ENCODE results near the gene KIF7.

Gene KIF7

GRCh38 chr15:89654301-89654761 is 936 bp downstream of the KIF7 start:
- TF ChIP-seq, protein P1, sequence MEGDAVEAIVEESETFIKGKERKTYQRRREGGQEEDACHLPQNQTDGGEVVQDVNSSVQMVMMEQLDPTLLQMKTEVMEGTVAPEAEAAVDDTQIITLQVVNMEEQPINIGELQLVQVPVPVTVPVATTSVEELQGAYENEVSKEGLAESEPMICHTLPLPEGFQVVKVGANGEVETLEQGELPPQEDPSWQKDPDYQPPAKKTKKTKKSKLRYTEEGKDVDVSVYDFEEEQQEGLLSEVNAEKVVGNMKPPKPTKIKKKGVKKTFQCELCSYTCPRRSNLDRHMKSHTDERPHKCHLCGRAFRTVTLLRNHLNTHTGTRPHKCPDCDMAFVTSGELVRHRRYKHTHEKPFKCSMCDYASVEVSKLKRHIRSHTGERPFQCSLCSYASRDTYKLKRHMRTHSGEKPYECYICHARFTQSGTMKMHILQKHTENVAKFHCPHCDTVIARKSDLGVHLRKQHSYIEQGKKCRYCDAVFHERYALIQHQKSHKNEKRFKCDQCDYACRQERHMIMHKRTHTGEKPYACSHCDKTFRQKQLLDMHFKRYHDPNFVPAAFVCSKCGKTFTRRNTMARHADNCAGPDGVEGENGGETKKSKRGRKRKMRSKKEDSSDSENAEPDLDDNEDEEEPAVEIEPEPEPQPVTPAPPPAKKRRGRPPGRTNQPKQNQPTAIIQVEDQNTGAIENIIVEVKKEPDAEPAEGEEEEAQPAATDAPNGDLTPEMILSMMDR (IDR thresholded peaks at IDR 0.05): no peak
- Histone ChIP-seq H3K4me3 (peak overlapping the region; percentile 77), H3K27ac (peak overlapping the region; percentile 60 to 70)
- DNase-seq (ENCODE audit: low spot score): no peak

DNA sequence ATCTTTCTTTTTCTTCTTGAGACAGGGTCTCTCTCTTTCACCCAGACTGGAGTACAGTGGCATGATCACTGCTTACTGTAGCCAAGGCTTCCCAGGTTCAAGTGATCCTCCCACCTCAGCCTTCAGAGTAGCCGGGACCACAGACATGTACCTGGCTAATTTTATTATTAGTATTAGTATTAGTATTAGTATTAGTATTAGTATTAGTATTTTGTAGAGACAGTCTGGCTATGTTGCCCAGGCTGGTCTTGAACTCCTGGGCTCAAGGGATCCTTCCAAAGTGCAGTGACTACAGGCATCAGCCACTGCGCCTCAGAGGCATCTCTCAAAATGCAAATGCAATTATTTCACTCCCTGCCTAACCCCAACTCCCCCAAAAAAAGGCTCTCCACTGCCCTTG is 1.7 kb downstream of the KIF7 start:
- TF ChIP-seq, protein P1 (IDR thresholded peaks at IDR 0.05): no peak
- Histone ChIP-seq H3K4me3 (no peak overlapping the region), H3K27ac (no peak overlapping the region)
- no peak for DNase-seq (ENCODE audit: low spot score)

GRCh38 chr15:89652666-89653065 is 2.6 kb downstream of the KIF7 start:
- no peak overlapping the region for H3K27ac ChIP-seq
- no peak for DNase-seq (ENCODE audit: low spot score)
- no peak overlapping the region for H3K4me3 ChIP-seq
- TF ChIP-seq, protein P1 (IDR thresholded peaks at IDR 0.05): no peak

DNA sequence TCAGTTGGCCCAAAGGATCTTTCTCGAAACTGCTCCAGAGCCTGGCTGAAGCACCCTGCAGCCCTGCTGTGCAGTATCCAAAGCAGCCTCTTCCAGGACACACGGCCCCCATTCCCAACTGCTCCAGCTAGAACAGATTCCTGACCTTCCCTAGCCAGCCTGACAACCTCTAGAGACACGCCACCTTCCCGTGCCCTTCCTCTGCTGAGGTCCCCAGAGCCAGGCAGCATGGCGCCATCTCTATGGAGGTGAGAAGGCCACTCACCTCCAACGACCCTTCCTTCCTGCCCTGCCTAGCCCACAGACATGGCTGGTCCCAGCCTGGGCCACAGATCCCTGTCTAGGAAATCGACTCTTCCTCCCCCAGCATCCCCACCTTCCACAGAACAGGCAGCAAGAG is 3.1 kb downstream of the KIF7 start:
- H3K27ac ChIP-seq: no peak overlapping the region
- TF ChIP-seq, protein P1 (IDR thresholded peaks at IDR 0.05): no peak
- H3K4me3 ChIP-seq: no peak overlapping the region
- no peak for DNase-seq (ENCODE audit: low spot score)

DNA sequence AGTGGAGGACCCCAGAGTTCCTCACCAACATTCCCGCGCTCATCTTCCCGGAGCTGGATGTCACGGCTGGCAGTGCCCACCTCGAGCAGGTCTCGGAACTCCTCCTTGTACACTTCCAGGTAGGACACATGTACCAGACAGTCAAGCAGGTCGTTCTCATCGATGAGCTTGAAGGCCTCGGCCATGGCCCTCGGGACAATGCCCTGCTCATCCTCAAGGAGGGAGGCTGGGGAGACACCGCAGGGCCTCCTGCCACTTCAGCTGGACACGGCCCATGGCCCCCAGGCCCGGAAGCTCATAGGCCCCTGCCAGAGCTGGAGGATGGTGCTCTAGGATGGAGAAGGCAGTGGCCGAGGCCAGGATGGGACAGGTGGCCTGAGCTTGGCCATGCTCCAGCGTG is 5.6 kb downstream of the KIF7 start:
- no peak overlapping the region for H3K4me3 ChIP-seq
- H3K27ac ChIP-seq: no peak overlapping the region
- DNase-seq (ENCODE audit: low spot score): no peak
- TF ChIP-seq, protein P1 (IDR thresholded peaks at IDR 0.05): no peak

DNA sequence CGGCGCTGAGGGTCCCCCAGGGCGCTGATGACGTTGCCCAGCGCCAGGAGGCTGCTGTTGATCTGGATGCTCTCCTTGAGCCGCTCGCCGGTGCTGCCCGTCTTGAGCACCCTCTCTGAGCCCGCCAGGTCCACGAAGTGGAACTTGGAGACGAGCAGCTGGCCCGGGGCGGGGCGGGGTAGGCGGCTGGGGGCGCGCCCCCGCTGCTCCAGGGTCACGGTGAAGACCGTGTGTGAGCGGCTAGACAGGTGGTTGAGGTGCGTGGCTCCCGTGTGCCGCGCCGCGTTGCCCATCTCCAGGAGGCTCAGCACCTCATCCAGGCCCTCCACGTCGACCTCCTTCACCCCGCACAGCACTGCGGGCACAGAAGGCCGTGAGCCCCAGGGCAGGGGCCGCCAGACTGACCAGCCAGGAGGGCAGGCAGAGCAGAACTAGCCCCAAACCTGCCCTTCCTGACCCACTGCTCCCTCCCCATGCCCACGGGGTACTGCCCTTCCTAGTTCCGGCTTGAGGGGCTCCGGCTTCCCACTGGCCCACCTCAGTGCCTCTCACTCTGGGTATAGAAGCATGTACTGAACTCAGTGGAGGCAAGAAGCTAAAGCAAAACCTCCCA is 6.1 kb downstream of the KIF7 start:
- TF ChIP-seq, protein P1 (IDR thresholded peaks at IDR 0.05): no peak
- Histone ChIP-seq H3K4me3 (no peak overlapping the region), H3K27ac (no peak overlapping the region)
- no peak for DNase-seq (ENCODE audit: low spot score)

Data from coronary artery (tissue), 2 donors.